ENCODE results near the gene TRAPPC1. TPM values are rescaled to one million over a fixed set of nuclear protein-coding genes. Genes with fewer than 3 reads are reported as not detected.

TRAPPC1 gene
- total RNA-seq, 1 experiment from 2014 or later, result 99.7 TPM

DNA sequence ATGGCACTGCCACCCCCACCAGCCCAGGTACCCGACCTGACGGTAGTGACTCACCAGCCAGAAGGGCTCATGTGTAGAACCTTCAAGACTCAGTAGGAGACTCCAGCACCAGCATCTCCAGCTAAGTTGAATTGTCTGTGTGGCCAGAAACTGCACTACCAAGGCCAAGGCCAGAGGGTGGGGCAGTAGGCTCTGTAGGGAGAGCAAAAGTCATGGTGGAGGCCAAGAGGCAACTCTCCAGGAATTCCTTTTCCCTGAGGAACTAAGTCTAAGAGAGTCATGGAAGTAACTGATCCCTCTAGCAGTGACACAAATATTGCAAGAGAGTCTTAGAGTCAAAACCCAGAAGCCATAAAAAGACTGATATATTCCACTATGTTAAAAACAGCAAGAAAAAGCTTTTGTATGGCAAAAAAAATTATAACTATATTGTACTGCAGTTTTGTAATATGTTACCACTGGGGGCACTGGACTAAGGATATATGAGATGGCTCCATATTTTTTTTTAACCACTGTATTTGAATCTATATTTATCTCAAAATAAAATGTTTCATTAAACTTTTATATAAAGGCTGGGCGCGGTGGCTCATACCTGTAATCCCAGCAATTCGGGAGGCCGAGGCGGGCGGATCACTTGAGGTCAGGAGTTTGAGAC lies 40.5 kb upstream of the TRAPPC1 start:
- no peaks in the 10 kb centered on the region for H3K4me1 Mint-ChIP-seq
- ATAC-seq (no peak), DNase-seq (ENCODE audit: low spot score) (no peak)
- H3K4me3 Mint-ChIP-seq, result no peak overlapping the region
- POLR2A ChIA-PET, result interaction anchor here (0.6 kb wide), 1 partner anchor 311 kb away, joined by 3 read pairs; no protein-coding TSS in a partner anchor
- H3K36me3 Mint-ChIP-seq, result peaks cover 13% of the 10 kb centered on the region
- H3K27ac Mint-ChIP-seq, result no peak overlapping the region
- H3K27me3 Mint-ChIP-seq (ENCODE audit: low read depth), result peaks cover 28% of the 10 kb centered on the region
- H3K9me3 Mint-ChIP-seq, result peaks cover 18% of the 10 kb centered on the region
- TF ChIP-seq TCF7 (CRISPR knock-in tag; IDR thresholded peaks at IDR 0.05; ENCODE audit: low read depth) (no peak), FOXP1 (CRISPR knock-in tag; IDR thresholded peaks at IDR 0.05; ENCODE audit: borderline replicate concordance) (no peak), ZNF263 (CRISPR knock-in tag; IDR thresholded peaks at IDR 0.05; ENCODE audit: low read depth) (no peak), SMAD4 (CRISPR knock-in tag; IDR thresholded peaks at IDR 0.05) (no peak), ZNF416 (CRISPR knock-in tag; IDR thresholded peaks at IDR 0.05) (no peak), ZNF232 (CRISPR knock-in tag; IDR thresholded peaks at IDR 0.05) (no peak), ETV6 (CRISPR knock-in tag; IDR thresholded peaks at IDR 0.05) (no peak), NR1H2 (CRISPR knock-in tag; IDR thresholded peaks at IDR 0.05) (no peak)
- TF ChIP-seq, protein P1, sequence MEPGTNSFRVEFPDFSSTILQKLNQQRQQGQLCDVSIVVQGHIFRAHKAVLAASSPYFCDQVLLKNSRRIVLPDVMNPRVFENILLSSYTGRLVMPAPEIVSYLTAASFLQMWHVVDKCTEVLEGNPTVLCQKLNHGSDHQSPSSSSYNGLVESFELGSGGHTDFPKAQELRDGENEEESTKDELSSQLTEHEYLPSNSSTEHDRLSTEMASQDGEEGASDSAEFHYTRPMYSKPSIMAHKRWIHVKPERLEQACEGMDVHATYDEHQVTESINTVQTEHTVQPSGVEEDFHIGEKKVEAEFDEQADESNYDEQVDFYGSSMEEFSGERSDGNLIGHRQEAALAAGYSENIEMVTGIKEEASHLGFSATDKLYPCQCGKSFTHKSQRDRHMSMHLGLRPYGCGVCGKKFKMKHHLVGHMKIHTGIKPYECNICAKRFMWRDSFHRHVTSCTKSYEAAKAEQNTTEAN (CRISPR knock-in tag; IDR thresholded peaks at IDR 0.05), result no peak
- TF ChIP-seq, protein P2, sequence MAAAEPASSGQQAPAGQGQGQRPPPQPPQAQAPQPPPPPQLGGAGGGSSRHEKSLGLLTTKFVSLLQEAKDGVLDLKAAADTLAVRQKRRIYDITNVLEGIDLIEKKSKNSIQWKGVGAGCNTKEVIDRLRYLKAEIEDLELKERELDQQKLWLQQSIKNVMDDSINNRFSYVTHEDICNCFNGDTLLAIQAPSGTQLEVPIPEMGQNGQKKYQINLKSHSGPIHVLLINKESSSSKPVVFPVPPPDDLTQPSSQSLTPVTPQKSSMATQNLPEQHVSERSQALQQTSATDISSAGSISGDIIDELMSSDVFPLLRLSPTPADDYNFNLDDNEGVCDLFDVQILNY (CRISPR knock-in tag; IDR thresholded peaks at IDR 0.05), result no peak
- TF ChIP-seq, protein P3, sequence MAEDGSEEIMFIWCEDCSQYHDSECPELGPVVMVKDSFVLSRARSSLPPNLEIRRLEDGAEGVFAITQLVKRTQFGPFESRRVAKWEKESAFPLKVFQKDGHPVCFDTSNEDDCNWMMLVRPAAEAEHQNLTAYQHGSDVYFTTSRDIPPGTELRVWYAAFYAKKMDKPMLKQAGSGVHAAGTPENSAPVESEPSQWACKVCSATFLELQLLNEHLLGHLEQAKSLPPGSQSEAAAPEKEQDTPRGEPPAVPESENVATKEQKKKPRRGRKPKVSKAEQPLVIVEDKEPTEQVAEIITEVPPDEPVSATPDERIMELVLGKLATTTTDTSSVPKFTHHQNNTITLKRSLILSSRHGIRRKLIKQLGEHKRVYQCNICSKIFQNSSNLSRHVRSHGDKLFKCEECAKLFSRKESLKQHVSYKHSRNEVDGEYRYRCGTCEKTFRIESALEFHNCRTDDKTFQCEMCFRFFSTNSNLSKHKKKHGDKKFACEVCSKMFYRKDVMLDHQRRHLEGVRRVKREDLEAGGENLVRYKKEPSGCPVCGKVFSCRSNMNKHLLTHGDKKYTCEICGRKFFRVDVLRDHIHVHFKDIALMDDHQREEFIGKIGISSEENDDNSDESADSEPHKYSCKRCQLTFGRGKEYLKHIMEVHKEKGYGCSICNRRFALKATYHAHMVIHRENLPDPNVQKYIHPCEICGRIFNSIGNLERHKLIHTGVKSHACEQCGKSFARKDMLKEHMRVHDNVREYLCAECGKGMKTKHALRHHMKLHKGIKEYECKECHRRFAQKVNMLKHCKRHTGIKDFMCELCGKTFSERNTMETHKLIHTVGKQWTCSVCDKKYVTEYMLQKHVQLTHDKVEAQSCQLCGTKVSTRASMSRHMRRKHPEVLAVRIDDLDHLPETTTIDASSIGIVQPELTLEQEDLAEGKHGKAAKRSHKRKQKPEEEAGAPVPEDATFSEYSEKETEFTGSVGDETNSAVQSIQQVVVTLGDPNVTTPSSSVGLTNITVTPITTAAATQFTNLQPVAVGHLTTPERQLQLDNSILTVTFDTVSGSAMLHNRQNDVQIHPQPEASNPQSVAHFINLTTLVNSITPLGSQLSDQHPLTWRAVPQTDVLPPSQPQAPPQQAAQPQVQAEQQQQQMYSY (CRISPR knock-in tag; IDR thresholded peaks at IDR 0.05), result no peak
- CTCF ChIA-PET, result interaction anchor here (3.1 to 3.4 kb wide), 2 partner anchors 17 to 85 kb away, joined by 8 to 38 read pairs; no protein-coding TSS in a partner anchor

DNA sequence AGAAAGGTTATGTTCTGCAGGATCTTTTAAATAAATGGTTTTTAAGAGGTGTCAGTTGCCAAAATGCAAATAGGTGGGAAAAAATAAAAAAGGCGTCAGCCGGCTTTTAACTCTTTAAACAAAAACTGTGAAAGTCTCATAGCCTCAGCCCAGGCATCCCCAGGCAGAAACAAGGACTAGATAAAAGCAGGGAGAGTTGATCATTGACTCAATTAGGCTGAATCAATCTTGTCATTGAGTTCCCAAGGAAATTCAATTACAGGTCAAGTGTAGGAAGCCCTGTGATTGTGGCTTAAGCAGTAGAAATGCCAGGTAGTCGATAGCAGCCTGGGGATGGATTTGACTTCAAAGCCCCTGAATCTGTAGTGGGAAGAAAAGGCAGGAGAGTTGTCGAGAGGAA lies 39.9 kb upstream of the TRAPPC1 start:
- Mint-ChIP-seq H3K4me1 (no peaks in the 10 kb centered on the region), H3K4me3 (no peak overlapping the region), H3K36me3 (peaks cover 13% of the 10 kb centered on the region), H3K27me3 (ENCODE audit: low read depth) (peaks cover 23% of the 10 kb centered on the region), H3K9me3 (peaks cover 18% of the 10 kb centered on the region), H3K27ac (no peak overlapping the region)
- POLR2A ChIA-PET, result interaction anchor here (0.6 kb wide), 1 partner anchor 310 kb away, joined by 3 read pairs; no protein-coding TSS in a partner anchor
- CTCF ChIA-PET, result interaction anchor here (1.2 to 3.4 kb wide), 7 partner anchors 8 to 103 kb away, joined by 3 to 38 read pairs (median 6); partner anchors contain the start of genes CNTROB and TRAPPC1
- DNase-seq (ENCODE audit: low spot score) (no peak), ATAC-seq (no peak)
- TF ChIP-seq CBFB (CRISPR knock-in tag; IDR thresholded peaks at IDR 0.05; ENCODE audit: low read depth), result no peak
- TF ChIP-seq MYBL2 (CRISPR knock-in tag; IDR thresholded peaks at IDR 0.05), result no peak
- TF ChIP-seq TEAD4 (CRISPR knock-in tag; IDR thresholded peaks at IDR 0.05), result no peak
- TF ChIP-seq ZBTB21 (CRISPR knock-in tag; IDR thresholded peaks at IDR 0.05; ENCODE audit: borderline replicate concordance), result no peak
- no peak for TF ChIP-seq SOX15 (CRISPR knock-in tag; IDR thresholded peaks at IDR 0.05)
- no peak for TF ChIP-seq ZNF219 (CRISPR knock-in tag; IDR thresholded peaks at IDR 0.05; ENCODE audit: borderline replicate concordance)
- TF ChIP-seq, protein P4, sequence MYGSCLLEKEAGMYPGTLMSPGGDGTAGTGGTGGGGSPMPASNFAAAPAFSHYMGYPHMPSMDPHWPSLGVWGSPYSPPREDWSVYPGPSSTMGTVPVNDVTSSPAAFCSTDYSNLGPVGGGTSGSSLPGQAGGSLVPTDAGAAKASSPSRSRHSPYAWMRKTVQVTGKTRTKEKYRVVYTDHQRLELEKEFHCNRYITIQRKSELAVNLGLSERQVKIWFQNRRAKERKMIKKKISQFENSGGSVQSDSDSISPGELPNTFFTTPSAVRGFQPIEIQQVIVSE (CRISPR knock-in tag; IDR thresholded peaks at IDR 0.05; ENCODE audit: borderline replicate concordance), result no peak
- no peak for TF ChIP-seq SMAD3 (CRISPR knock-in tag; IDR thresholded peaks at IDR 0.05; ENCODE audit: borderline replicate concordance)
- TF ChIP-seq, protein P5, sequence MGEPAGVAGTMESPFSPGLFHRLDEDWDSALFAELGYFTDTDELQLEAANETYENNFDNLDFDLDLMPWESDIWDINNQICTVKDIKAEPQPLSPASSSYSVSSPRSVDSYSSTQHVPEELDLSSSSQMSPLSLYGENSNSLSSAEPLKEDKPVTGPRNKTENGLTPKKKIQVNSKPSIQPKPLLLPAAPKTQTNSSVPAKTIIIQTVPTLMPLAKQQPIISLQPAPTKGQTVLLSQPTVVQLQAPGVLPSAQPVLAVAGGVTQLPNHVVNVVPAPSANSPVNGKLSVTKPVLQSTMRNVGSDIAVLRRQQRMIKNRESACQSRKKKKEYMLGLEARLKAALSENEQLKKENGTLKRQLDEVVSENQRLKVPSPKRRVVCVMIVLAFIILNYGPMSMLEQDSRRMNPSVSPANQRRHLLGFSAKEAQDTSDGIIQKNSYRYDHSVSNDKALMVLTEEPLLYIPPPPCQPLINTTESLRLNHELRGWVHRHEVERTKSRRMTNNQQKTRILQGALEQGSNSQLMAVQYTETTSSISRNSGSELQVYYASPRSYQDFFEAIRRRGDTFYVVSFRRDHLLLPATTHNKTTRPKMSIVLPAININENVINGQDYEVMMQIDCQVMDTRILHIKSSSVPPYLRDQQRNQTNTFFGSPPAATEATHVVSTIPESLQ (CRISPR knock-in tag; IDR thresholded peaks at IDR 0.05), result no peak
- TF ChIP-seq, protein P1 (CRISPR knock-in tag; IDR thresholded peaks at IDR 0.05), result no peak
- TF ChIP-seq SMAD4 (CRISPR knock-in tag; IDR thresholded peaks at IDR 0.05), result no peak
- TF ChIP-seq, protein P6, sequence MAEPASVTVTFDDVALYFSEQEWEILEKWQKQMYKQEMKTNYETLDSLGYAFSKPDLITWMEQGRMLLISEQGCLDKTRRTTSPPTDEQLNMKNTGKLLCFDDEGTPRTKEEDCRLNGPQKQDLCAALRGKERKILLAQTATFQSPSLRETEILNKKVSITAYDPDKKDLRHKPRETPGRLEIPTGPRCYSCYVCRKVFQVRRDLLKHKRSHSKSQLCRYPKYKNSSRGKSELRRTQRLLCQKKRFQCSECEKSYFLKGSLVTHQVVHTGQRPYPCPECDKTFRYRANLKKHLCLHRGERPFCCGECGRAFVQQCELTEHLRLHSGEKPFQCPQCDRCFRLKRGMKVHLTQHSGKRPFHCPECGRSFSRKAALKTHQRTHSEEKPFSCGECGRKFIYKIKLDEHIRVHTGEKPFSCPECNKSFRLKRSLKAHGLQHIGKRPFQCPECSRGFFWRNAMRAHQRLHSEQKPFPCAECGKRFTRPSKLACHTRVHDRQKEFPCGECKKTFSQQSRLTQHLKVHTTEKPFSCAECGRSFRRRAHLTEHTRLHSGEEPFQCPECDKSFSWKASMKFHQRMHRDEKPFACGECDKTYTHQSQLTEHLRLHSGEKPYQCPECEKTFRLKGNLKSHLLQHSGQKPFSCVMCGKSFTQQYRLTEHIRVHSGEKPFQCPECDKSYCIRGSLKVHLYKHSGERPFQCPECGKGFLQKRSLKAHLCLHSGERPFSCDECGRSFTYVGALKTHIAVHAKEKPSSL (CRISPR knock-in tag; conservative IDR thresholded peaks at IDR 0.05), result no peak
- TF ChIP-seq ZNF317 (CRISPR knock-in tag; IDR thresholded peaks at IDR 0.05; ENCODE audit: borderline replicate concordance, low read depth), result no peak
